HepG2 (cell line): ENCODE results near the gene ZNF79. TPM values are rescaled to one million over a fixed set of nuclear protein-coding genes. Genes with fewer than 3 reads are reported as not detected.

Source experiments
- ATAC-seq: fragments of 200-7000 bp; cut with Tn5 transposase; 3 replicates; pipeline ENCODE4 v1.9.1; 2020; ENCODE audit warnings: mild to moderate bottlenecking, moderate library complexity
- BruUV-seq: library from RNA; stranded (reverse); fragments of 400-500 nt; replicated peaks from 2 replicates; lab custom pipeline; 2021; lab: Mats Ljungman, UMichigan
- CTCF ChIA-PET: fragments of 300-600 bp; formaldehyde crosslinking; extraction: SDS; loops from one replicate; lab custom pipeline; 2021; ENCODE audit warnings: low total read pairs, inconsistent platforms, low intra/inter-chr PET ratio; lab: Yijun Ruan, JAX
- POLR2A ChIA-PET: fragments of 350-600 bp; sonication (Branson Sonifier 250); formaldehyde crosslinking; loops from one replicate; lab custom pipeline; 2020; ENCODE audit warnings: antibody characterized with exemption, inconsistent platforms; lab: Yijun Ruan, JAX
- DNase-seq: peaks from one replicate; pipeline ENCODE4 v3.0.0-alpha.2; 2015; ENCODE audit warnings: low spot score
- FAIRE-seq: peaks from 3 replicates; lab custom pipeline; 2011; peaks lifted over from hg19 to GRCh38; lab: Jason Lieb, UNC
- H2AFZ ChIP-seq: one replicate; pipeline ENCODE4 v1.6.1; 2011; ENCODE audit warnings: low read length, inconsistent platforms
- H3K27ac ChIP-seq: fragments of 300-600 bp; 3 replicates; pipeline ENCODE4 v1.8.0; 2011; ENCODE audit warnings: mixed run types, mild to moderate bottlenecking, mixed read lengths, low read length, inconsistent platforms; ENCODE audit not compliant: insufficient read depth; ENCODE audit errors: extremely low read length
- H3K27me3 ChIP-seq, 2 experiments: fragments of 200-600 bp in 1 of 2; 2 replicates in 1 of 2; 3 replicates in 1 of 2; pipeline versions ENCODE4 v1.6.0 to v1.8.0; 2011; ENCODE audit warnings: low read length in 2 of 2, mild to moderate bottlenecking in 2 of 2, moderate library complexity in 2 of 2, inconsistent platforms in 1 of 2; ENCODE audit not compliant: insufficient read depth in 2 of 2, control insufficient read depth in 1 of 2
- H3K36me3 ChIP-seq, 2 experiments: fragments of 200-600 bp in 1 of 2; replicated peaks in 1 of 2; 2 replicates in 1 of 2; 3 replicates in 1 of 2; pipeline versions ENCODE4 v1.5.1 to v1.8.0; 2011; ENCODE audit warnings: low read length in 2 of 2, inconsistent platforms in 1 of 2; ENCODE audit not compliant: insufficient read depth in 2 of 2, control insufficient read depth in 1 of 2
- H3K4me1 ChIP-seq: 2 replicates; pipeline ENCODE4 v1.5.1; 2012; ENCODE audit warnings: low read length, inconsistent platforms; ENCODE audit not compliant: insufficient read depth
- H3K4me2 ChIP-seq: 2 replicates; pipeline ENCODE4 v1.6.0; 2011; ENCODE audit warnings: low read depth, low read length, inconsistent platforms
- H3K4me3 ChIP-seq, 3 experiments: fragments of 200-600 bp in 1 of 3; sonication (generic), shearing (Covaris generic) in 1 of 3; replicated peaks in 1 of 3; 2 replicates each; pipeline ENCODE4 v1.5.1; 2011 to 2016; ENCODE audit warnings: low read length in 3 of 3, inconsistent platforms in 2 of 3, low read depth in 2 of 3, mild to moderate bottlenecking in 2 of 3, control low read depth in 1 of 3, mixed read lengths in 1 of 3; ENCODE audit not compliant: insufficient read depth in 1 of 3
- H3K79me2 ChIP-seq: one replicate; pipeline ENCODE4 v1.6.1; 2011; ENCODE audit warnings: low read length, inconsistent platforms; ENCODE audit not compliant: insufficient read depth
- H3K9ac ChIP-seq: 2 replicates; pipeline ENCODE4 v1.6.0; 2011; ENCODE audit warnings: mild to moderate bottlenecking, low read depth, low read length, inconsistent platforms; ENCODE audit not compliant: insufficient read depth
- H3K9me3 ChIP-seq: 2 replicates; pipeline ENCODE4 v1.5.1; 2012; ENCODE audit warnings: mild to moderate bottlenecking, low read length
- H4K20me1 ChIP-seq: 2 replicates; pipeline ENCODE4 v1.6.0; 2011; ENCODE audit warnings: inconsistent platforms, mild to moderate bottlenecking, low read length, moderate library complexity; ENCODE audit not compliant: insufficient read depth
- ATF1 ChIP-seq: IDR thresholded peaks from 2 replicates; pipeline ENCODE4 v1.6.1; 2016; ENCODE audit warnings: mild to moderate bottlenecking, control low read depth
- CBX1 ChIP-seq: IDR thresholded peaks from one replicate; pipeline ENCODE4 v1.6.1; 2016; ENCODE audit warnings: antibody characterized with exemption, low read depth
- CHCHD3 ChIP-seq: sonication (generic); formaldehyde crosslinking; IDR thresholded peaks from 2 replicates; pipeline ENCODE4 v1.8.0; 2022; ENCODE audit warnings: mild to moderate bottlenecking, missing genetic modification reagents, moderate library complexity
- E2F2 ChIP-seq: sonication (generic); formaldehyde crosslinking; IDR thresholded peaks from 2 replicates; pipeline ENCODE4 v1.4.0; 2020; ENCODE audit warnings: missing genetic modification reagents, borderline replicate concordance
- FOXA3 ChIP-seq: IDR thresholded peaks from 2 replicates; pipeline ENCODE4 v1.6.1; 2016; ENCODE audit warnings: missing genetic modification reagents, missing compliant biosample characterization
- GPN1 ChIP-seq: sonication (generic); formaldehyde crosslinking; IDR thresholded peaks from 2 replicates; pipeline ENCODE4 v1.5.1; 2020; ENCODE audit warnings: missing genetic modification reagents, borderline replicate concordance
- HIVEP1 ChIP-seq: sonication (generic); formaldehyde crosslinking; IDR thresholded peaks from 2 replicates; pipeline ENCODE4 v1.4.0; 2020; ENCODE audit warnings: mild to moderate bottlenecking, missing genetic modification reagents
- POLR2A ChIP-seq, 2 experiments: IDR thresholded peaks; 2 replicates each; pipeline ENCODE4 v1.6.1; 2011; ENCODE audit warnings: low read depth in 2 of 2, low read length in 2 of 2, mild to moderate bottlenecking in 1 of 2, moderate library complexity in 1 of 2; ENCODE audit not compliant: insufficient read depth in 1 of 2
- POLR2AphosphoS5 ChIP-seq: IDR thresholded peaks from 2 replicates; pipeline ENCODE4 v1.6.1; 2012; ENCODE audit warnings: low read depth, low read length
- RBFOX2 ChIP-seq: fragments of 200-400 bp; formaldehyde crosslinking; IDR thresholded peaks from 2 replicates; pipeline ENCODE4 v1.6.1; 2017; ENCODE audit warnings: low read depth, mild to moderate bottlenecking, low read length
- SRY ChIP-seq: sonication (generic); formaldehyde crosslinking; IDR thresholded peaks from 2 replicates; pipeline ENCODE4 v1.8.0; 2022; ENCODE audit warnings: mild to moderate bottlenecking, missing genetic modification reagents
- TEAD2 ChIP-seq: sonication (generic); formaldehyde crosslinking; IDR thresholded peaks from 2 replicates; pipeline ENCODE4 v1.9.0; 2021; ENCODE audit warnings: missing genetic modification reagents
- ZBTB1 ChIP-seq: sonication (generic); formaldehyde crosslinking; IDR thresholded peaks from 2 replicates; pipeline ENCODE4 v1.4.0; 2020; ENCODE audit warnings: missing genetic modification reagents, borderline replicate concordance
- ZNF124 ChIP-seq: sonication (generic); formaldehyde crosslinking; IDR thresholded peaks from 2 replicates; pipeline ENCODE4 v1.4.0; 2020; ENCODE audit warnings: missing genetic modification reagents
- ZNF562 ChIP-seq: sonication (generic); formaldehyde crosslinking; IDR thresholded peaks from 2 replicates; pipeline ENCODE4 v1.8.0; 2022; ENCODE audit warnings: missing genetic modification reagents, borderline replicate concordance
- ZNF576 ChIP-seq: sonication (generic); formaldehyde crosslinking; IDR thresholded peaks from 2 replicates; pipeline ENCODE4 v1.4.0; 2020; ENCODE audit warnings: mild to moderate bottlenecking, missing genetic modification reagents
- ZNF609 ChIP-seq: sonication (generic); formaldehyde crosslinking; IDR thresholded peaks from 2 replicates; pipeline ENCODE4 v1.4.0; 2020; ENCODE audit warnings: mild to moderate bottlenecking, missing genetic modification reagents, borderline replicate concordance
- ZNF781 ChIP-seq: sonication (generic); formaldehyde crosslinking; IDR thresholded peaks from 2 replicates; pipeline ENCODE4 v1.5.1; 2020; ENCODE audit warnings: borderline replicate concordance, mild to moderate bottlenecking, missing genetic modification reagents; ENCODE audit errors: not compliant biosample characterization
- ZSCAN20 ChIP-seq: sonication (generic); formaldehyde crosslinking; IDR thresholded peaks from 2 replicates; pipeline ENCODE4 v1.4.0; 2020; ENCODE audit warnings: missing genetic modification reagents, mild to moderate bottlenecking, borderline replicate concordance
- ZSCAN25 ChIP-seq: sonication (generic); formaldehyde crosslinking; IDR thresholded peaks from 2 replicates; pipeline ENCODE4 v1.8.0; 2022; ENCODE audit warnings: mild to moderate bottlenecking, missing genetic modification reagents
- WGBS: methylation state at CpG from one replicate; pipeline ENCODE4 v1.1.6; 2017; ENCODE audit warnings: low lambda C conversion rate; 5-methylcytosine and 5-hydroxymethylcytosine counted together
- in situ Hi-C: cut with HindIII; loops from 2 replicates; pipeline ENCODE4 v1.10.0; 2017; ENCODE audit warnings: low pct_unique_long_range_greater_than_20kb; ENCODE audit not compliant: extremely low pct_ligation_motif_present
- intact Hi-C: fragments of 100-400 bp; cut with micrococcal nuclease; formaldehyde crosslinking; loops from one replicate; pipeline ENCODE4 v1.10.0; 2022; ENCODE audit not compliant: unreplicated experiment
- polyA plus RNA-seq, 8 experiments: library from polyadenylated mRNA; depleted of rRNA in 3 of 8; stranded (reverse) in 7 of 8; unstranded in 1 of 8; fragments of >200 nt; fragmentation: Illumina TruSeq in 4 of 8; extraction: Trizol in 4 of 8; gene quantifications; 2 replicates each; pipeline versions ENCODE4 v1.2.1 to v1.2.3, GENCODE V29; 2011 to 2016; ENCODE audit warnings: low read depth in 4 of 8, missing spikeins in 1 of 8, mixed read lengths in 1 of 8; ENCODE audit not compliant: insufficient read depth in 1 of 8
- total RNA-seq, 5 experiments: library from RNA; depleted of rRNA; stranded (reverse); fragments of >200 nt; fragmentation: Illumina TruSeq; extraction: Trizol; gene quantifications; 2 replicates each; pipeline ENCODE4 v1.2.3, GENCODE V29; 2016; ENCODE audit warnings: low read depth in 1 of 5

Gene ZNF79
- total and polyA plus RNA-seq, 2 of the 13 experiments (the other 11 are each of a cell fraction or from before 2014, with no cell fraction given), result 3.7 to 8.1 TPM

GRCh38 chr9:127446713-127447415 is 22.7 kb downstream of the ZNF79 start:
- Histone ChIP-seq H3K36me3 (peaks cover 12 to 71% of the 10 kb centered on the region in 2 experiments), H4K20me1 (peaks cover 45% of the 10 kb centered on the region), H3K79me2 (peaks cover 32% of the 10 kb centered on the region), H2AFZ (no peak overlapping the region), H3K9ac (no peak overlapping the region), H3K4me1 (peaks cover 22% of the 10 kb centered on the region), H3K27ac (peak overlapping the region; percentile 26), H3K4me2 (no peak overlapping the region), H3K9me3 (no peaks in the 10 kb centered on the region), H3K27me3 (no peaks in the 10 kb centered on the region; a peak in 1 of 5 replicates), H3K4me3 (no peak overlapping the region)
- POLR2A ChIA-PET, result interaction anchor here (0.9 to 2.3 kb wide), 4 partner anchors 9 to 50 kb away, joined by 3 to 10 read pairs (median 6); partner anchors contain the start of genes SLC2A8 and ZNF79
- DNase-seq (no peak), FAIRE-seq (no peak), ATAC-seq (no peak)
- intact Hi-C loops (no loop called here), in situ Hi-C loops (no loop called here)
- no TSS peak for BruUV-seq
- CTCF ChIA-PET, result no interaction called here
- WGBS, result 91% methylated on average over 6 of the region's 7 CpGs
- no peak for TF ChIP-seq HIVEP1
- no peak for TF ChIP-seq ZNF576 (CRISPR knock-in tag)
- TF ChIP-seq ZSCAN20, result no peak
- TF ChIP-seq FOXA3, result peak; percentile 18; the same call in 1 of the 2 replicates
- TF ChIP-seq ZNF781 (CRISPR knock-in tag), result no peak
- TF ChIP-seq RBFOX2, result 0 out of 2 replicates have a peak, but pooled peaks have one; percentile 65
- TF ChIP-seq ZNF124, result no peak
- no peak for TF ChIP-seq TEAD2 (CRISPR knock-in tag)
- no peak for TF ChIP-seq ZBTB1 (CRISPR knock-in tag)
- TF ChIP-seq ZNF609 (CRISPR knock-in tag), result no peak
- TF ChIP-seq ZNF562 (CRISPR knock-in tag), result no peak
- TF ChIP-seq SRY, result no peak
- peak; percentile 32 for TF ChIP-seq CBX1
- TF ChIP-seq POLR2A (IDR thresholded peaks at IDR 0.05; ENCODE audit: insufficient read depth in 1 of 2, low read depth in 2 of 2, low read length in 2 of 2), result peak in 1 of 2 experiments; percentile 31; a peak in 2 of 4 replicates
- no peak for TF ChIP-seq ZSCAN25
- TF ChIP-seq CHCHD3 (CRISPR knock-in tag), result no peak
- no peak for TF ChIP-seq E2F2 (CRISPR knock-in tag)
- no peak for TF ChIP-seq ATF1 (CRISPR knock-in tag)
- TF ChIP-seq GPN1 (CRISPR knock-in tag), result no peak
- peak; percentile 15 for TF ChIP-seq POLR2AphosphoS5
